ENCODE data around the gene SERTM1. TPM values are rescaled to one million over a fixed set of nuclear protein-coding genes. Genes with fewer than 3 reads are reported as not detected.

Gene SERTM1
- total RNA-seq, 2 donors from 2014 or later: 0.36 TPM; not detected in 1

GRCh38 chr13:36717017-36717416 is 43.2 kb downstream of the SERTM1 start:
- 90% methylated on average over 2 of the region's 2 CpGs for WGBS
- no peak for DNase-seq (ENCODE audit: low spot score)
- Histone ChIP-seq H3K4me1 (replicated peaks) (no peaks in the 10 kb centered on the region), H3K27ac (no peak overlapping the region), H3K36me3 (no peaks in the 10 kb centered on the region), H3K9me3 (no peaks in the 10 kb centered on the region), H3K27me3 (replicated peaks; ENCODE audit: insufficient read depth) (no peaks in the 10 kb centered on the region), H3K4me3 (no peak overlapping the region)
- intact Hi-C loops (cut with DNase I): no loop called here
- TF ChIP-seq POLR2A (IDR thresholded peaks at IDR 0.05) (no peak), CTCF (IDR thresholded peaks at IDR 0.05) (no peak), POLR2AphosphoS5 (IDR thresholded peaks at IDR 0.05) (no peak)

- no peaks in the 10 kb centered on the region for H3K4me1 ChIP-seq (replicated peaks)
- no peak overlapping the region for H3K27ac ChIP-seq
- H3K4me3 ChIP-seq: no peak overlapping the region
- 67% methylated on average over 3 of the region's 3 CpGs for WGBS
- TF ChIP-seq POLR2A (IDR thresholded peaks at IDR 0.05): no peak
- no peak for TF ChIP-seq CTCF (IDR thresholded peaks at IDR 0.05)
- no peak for TF ChIP-seq POLR2AphosphoS5 (IDR thresholded peaks at IDR 0.05)
- H3K27me3 ChIP-seq (replicated peaks; ENCODE audit: insufficient read depth): no peaks in the 10 kb centered on the region
- DNase-seq (ENCODE audit: low spot score): no peak
- no peaks in the 10 kb centered on the region for H3K36me3 ChIP-seq
- intact Hi-C loops (cut with DNase I): no loop called here
- no peaks in the 10 kb centered on the region for H3K9me3 ChIP-seq
Measured at GRCh38 chr13:36717966-36718545, 44.2 kb downstream of the SERTM1 start.

GRCh38 chr13:36718686-36719085 is 44.9 kb downstream of the SERTM1 start:
- no peak for DNase-seq (ENCODE audit: low spot score)
- Histone ChIP-seq H3K4me3 (no peak overlapping the region), H3K4me1 (replicated peaks) (no peaks in the 10 kb centered on the region), H3K9me3 (no peaks in the 10 kb centered on the region), H3K27ac (no peak overlapping the region), H3K36me3 (no peaks in the 10 kb centered on the region), H3K27me3 (replicated peaks; ENCODE audit: insufficient read depth) (no peaks in the 10 kb centered on the region)
- TF ChIP-seq POLR2AphosphoS5 (IDR thresholded peaks at IDR 0.05): no peak
- TF ChIP-seq POLR2A (IDR thresholded peaks at IDR 0.05): no peak
- no peak for TF ChIP-seq CTCF (IDR thresholded peaks at IDR 0.05)
- intact Hi-C loops (cut with DNase I): no loop called here
- 92% methylated on average over 4 of the region's 4 CpGs for WGBS

GRCh38 chr13:36724141-36724540 is 50.3 kb downstream of the SERTM1 start:
- no peak for DNase-seq (ENCODE audit: low spot score)
- no peaks in the 10 kb centered on the region for H3K9me3 ChIP-seq
- no peak for TF ChIP-seq POLR2A (IDR thresholded peaks at IDR 0.05)
- no peak for TF ChIP-seq POLR2AphosphoS5 (IDR thresholded peaks at IDR 0.05)
- no peak for TF ChIP-seq CTCF (IDR thresholded peaks at IDR 0.05)
- no peaks in the 10 kb centered on the region for H3K27me3 ChIP-seq (replicated peaks; ENCODE audit: insufficient read depth)
- no peak overlapping the region for H3K27ac ChIP-seq
- 86% methylated on average over 2 of the region's 2 CpGs for WGBS
- H3K4me1 ChIP-seq (replicated peaks): no peaks in the 10 kb centered on the region
- intact Hi-C loops (cut with DNase I): no loop called here
- H3K4me3 ChIP-seq: no peak overlapping the region
- no peaks in the 10 kb centered on the region for H3K36me3 ChIP-seq

- intact Hi-C loops (cut with DNase I): no loop called here
- Histone ChIP-seq H3K4me1 (replicated peaks) (no peaks in the 10 kb centered on the region), H3K4me3 (no peak overlapping the region), H3K9me3 (no peaks in the 10 kb centered on the region), H3K27me3 (replicated peaks; ENCODE audit: insufficient read depth) (no peaks in the 10 kb centered on the region), H3K27ac (no peak overlapping the region), H3K36me3 (no peaks in the 10 kb centered on the region)
- no peak for TF ChIP-seq CTCF (IDR thresholded peaks at IDR 0.05)
- DNase-seq (ENCODE audit: low spot score): no peak
- 80% methylated on average over 2 of the region's 2 CpGs for WGBS
Measured at GRCh38 chr13:36725936-36726335, 52.1 kb downstream of the SERTM1 start.
